GM12801 (cell line): ENCODE results near the gene SDK1.

Experiments
- TF ChIP-seq, protein P1 (sequence below): IDR thresholded peaks from one replicate; pipeline ENCODE4 v1.5.1; 2011; ENCODE audit warnings: control low read depth; ENCODE audit not compliant: insufficient read length; ENCODE audit errors: extremely low read depth

Gene SDK1

DNA sequence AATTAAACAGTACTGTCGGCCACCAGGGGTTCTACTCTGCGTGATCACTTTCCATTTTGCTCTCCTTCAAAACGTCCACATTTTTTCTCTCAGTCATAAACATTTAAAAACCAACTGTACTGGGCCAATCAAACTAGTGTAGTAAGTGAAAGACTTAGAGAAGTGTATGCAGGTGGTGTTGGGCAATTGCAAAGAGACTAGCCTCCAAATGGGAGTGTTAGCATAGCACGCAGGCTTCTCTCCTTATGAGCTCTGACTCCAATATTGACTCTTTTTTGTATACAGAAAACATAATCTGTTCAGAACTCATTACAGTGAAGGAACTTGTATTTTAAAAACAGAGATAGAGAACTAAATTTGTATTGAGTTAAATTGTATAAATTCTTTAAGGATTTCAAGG lies 150.6 kb downstream of the SDK1 start:
- TF ChIP-seq, protein P1, sequence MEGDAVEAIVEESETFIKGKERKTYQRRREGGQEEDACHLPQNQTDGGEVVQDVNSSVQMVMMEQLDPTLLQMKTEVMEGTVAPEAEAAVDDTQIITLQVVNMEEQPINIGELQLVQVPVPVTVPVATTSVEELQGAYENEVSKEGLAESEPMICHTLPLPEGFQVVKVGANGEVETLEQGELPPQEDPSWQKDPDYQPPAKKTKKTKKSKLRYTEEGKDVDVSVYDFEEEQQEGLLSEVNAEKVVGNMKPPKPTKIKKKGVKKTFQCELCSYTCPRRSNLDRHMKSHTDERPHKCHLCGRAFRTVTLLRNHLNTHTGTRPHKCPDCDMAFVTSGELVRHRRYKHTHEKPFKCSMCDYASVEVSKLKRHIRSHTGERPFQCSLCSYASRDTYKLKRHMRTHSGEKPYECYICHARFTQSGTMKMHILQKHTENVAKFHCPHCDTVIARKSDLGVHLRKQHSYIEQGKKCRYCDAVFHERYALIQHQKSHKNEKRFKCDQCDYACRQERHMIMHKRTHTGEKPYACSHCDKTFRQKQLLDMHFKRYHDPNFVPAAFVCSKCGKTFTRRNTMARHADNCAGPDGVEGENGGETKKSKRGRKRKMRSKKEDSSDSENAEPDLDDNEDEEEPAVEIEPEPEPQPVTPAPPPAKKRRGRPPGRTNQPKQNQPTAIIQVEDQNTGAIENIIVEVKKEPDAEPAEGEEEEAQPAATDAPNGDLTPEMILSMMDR, result no peak

- TF ChIP-seq, protein P1, result no peak
These were observed 152.3 kb downstream of the SDK1 start for GRCh38 chr7:3453398-3453797.

GRCh38 chr7:3455806-3456595 lies 154.9 kb downstream of the SDK1 start:
- TF ChIP-seq, protein P1, result no peak

DNA sequence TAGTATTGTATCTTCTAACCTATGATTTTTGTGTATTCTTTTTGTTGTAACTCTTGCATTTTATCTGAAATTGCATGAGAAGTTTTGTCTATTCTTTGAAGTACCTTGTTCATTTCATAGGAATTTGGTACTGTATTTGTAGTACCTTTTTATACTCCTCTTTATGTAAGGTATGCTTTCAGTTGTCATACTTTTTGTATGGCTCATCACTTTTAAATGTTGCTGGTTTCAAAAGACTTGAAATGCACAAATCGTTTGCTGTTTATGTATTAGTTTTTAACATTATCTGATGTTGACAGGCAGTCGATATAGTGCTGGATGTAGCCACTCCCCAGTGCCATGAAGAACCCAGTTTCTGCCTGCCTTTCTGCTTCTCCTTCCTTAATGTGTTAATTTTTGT lies 158.1 kb downstream of the SDK1 start:
- TF ChIP-seq, protein P1, result no peak

DNA sequence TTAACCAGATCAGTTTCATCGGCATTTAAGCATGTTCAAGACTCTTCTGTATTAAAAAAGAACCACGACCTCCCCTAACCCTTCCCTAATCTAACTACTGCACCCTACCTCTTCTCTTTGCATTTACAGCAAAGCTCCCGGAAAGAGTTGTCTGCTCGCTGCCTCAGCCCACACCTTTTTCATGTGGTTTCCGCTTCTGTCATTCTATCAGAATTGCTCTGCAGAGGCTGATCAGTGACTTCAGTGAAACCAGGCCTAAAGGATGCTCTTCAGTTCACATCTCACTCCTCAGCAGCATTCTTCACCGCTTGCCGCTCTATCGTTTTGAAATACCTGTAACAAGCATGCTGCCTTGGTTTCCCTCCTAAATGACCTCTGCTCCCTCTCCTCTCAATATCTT lies 160.9 kb downstream of the SDK1 start:
- TF ChIP-seq, protein P1, result no peak

DNA sequence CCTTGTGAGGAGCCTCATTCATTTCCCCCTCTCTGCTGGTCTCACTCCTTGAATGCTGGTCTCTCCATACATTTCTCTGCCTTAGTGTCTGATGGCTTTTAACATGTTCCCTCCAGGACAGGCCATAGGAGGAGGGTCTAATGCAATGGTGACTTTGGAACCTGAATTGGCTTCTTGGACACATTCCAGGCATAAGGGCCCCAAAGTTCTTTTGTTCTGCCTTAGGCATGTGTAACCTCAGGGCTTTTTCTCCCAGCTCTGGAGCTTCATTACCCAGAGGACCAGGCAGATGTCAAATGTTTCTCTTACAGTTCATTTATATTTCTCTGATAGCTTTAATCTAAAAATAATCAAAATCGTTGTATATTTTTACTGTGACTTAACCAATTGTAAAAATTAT lies 162.6 kb downstream of the SDK1 start:
- TF ChIP-seq, protein P1, result no peak

- TF ChIP-seq, protein P1, result no peak
These were observed 164.0 kb downstream of the SDK1 start for GRCh38 chr7:3464900-3465622.
